ENCODE data around the gene GPC6.

DNA sequence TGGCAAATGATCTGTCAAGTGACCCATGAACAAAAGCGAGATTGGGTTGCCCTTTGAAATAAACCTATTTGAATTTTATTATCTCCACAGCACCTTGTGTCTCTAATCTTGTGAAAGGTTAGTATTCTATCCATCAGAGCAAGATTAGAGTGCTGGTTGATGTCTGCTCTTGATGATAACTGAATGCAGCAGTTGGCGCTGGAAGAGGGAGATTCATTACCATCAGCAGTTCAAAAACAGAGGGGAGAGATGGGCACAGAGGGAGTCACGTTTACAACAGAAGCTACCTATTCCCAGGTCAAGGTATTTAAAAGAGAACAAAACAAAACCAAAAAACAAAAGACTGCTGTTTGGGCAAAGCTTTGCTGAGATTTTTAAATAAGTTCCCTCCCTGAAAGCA, 588.1 kb downstream of the GPC6 start:
- TF ChIP-seq CTCF (conservative IDR thresholded peaks at IDR 0.05) (no peak), EZH2 (IDR thresholded peaks at IDR 0.05; ENCODE audit: low read depth) (no peak)
